ENCODE data around the gene FAM9C.
"Not testable (repeated sequence)": the region's sequence is repeated elsewhere in the genome, so short reads cannot be mapped to it uniquely, and the experiment has no call there.

Gene FAM9C
- 0.09 to 0.26 reads per million in 2 donors for total RNA-seq

DNA sequence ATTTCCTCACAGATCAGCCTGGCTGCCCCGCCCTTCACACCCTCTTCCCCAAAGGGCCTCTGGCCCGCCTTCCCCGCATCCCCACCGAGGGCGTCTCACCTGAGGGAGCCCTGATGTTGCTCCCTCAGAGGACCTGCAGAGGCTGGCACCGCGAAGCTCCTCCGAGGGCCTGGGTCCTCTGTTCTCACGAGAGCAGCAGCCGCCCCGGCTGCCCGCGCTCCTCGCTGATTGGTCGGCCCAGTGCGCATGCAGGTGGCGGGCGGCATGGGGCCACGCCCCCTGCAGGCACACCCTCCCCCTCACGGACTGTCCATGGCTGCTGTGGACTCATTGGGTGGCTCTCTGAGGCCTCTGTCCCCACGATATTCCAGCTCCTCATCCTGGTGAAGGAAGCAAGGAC lies at the start of gene FAM9C:
FAM9C (minus strand) TSS at position 180 of the 400 bp plus-strand sequence. CDS start 831 bp downstream, outside the sequence.
- no peak for DNase-seq

DNA sequence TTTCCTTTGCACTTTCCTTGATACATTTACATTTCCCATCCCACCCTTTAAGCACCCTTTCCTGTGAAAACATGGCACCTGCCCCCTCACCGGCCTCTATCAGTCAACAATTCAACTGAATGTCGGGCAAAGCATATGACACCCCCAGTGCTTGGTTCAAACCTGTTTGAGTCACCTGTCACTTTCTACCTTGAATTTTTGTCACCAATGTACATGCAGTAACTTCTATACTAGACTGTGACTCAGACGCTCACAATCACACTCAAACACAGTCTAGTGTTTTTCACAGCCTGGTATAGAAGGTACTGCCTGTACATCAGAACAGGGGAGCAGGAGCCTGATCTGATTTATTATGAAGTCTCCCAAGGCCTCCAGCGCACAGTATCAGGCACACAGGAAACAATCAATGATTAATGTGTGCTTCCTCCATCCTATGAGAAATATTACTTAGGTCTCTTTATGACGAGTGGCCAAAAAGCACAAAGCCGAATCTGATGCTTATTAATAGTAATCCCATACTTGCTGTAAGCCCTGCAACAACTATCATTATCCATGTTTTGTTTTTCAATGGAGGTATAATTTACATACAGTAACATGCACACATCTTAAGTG lies 49.2 kb upstream of the FAM9C start:
- DNase-seq = no peak

DNA sequence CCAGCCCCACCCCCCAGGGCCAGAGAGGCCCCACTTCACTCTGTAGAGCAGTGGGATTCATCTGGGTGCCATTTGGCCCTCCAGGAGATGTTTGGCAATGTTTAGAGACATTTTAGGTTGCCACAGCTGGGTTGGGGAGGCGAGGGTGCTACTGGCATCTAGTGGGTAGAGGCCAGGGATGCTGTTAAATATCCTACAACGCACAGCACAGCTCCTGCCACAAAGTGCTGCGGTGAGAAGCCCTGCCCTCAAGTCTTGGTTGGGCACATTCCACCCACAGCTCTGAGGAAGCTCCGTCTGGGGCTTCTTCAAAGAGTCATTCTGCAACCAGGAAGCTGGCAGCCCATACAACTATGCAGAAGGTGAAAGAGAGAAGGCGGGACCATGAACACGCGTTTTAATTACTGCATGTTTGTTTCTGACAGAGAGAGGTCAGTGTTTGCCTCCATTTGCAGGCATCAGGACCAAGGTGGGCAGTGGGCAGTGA lies 48.1 kb upstream of the FAM9C start:
- DNase-seq = peak; percentile 10

DNA sequence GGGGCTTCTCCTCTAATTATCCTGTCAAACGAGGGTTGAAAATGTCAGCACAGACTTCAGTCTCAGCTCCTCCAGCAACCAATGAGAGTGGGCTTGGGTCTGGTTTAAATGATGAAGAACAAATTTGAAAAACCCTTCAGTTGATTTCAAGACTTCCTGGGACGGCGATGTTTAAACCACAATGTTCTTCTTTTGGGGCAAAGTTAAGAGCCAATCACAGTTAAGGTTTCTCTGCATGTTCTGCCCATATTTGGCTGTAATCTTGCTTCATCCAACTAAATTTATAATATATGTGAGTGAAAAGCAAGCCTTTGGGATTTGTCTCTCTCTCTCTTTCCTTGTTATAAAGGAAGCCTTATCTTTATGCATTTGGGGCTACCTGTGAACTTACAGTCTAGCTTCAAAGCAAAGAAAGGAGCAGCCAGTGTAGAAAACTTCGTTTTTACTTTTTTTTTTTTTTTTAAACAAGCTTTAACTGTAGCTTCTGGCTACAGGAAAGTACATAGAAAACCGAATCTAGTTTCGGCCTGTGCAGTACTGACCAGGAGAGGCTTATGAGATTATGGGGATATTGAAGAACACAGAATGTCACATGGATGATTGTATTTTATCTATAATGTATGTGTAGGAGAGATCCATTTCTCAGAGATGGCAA lies 46.8 kb upstream of the FAM9C start:
- no peak for DNase-seq

DNA sequence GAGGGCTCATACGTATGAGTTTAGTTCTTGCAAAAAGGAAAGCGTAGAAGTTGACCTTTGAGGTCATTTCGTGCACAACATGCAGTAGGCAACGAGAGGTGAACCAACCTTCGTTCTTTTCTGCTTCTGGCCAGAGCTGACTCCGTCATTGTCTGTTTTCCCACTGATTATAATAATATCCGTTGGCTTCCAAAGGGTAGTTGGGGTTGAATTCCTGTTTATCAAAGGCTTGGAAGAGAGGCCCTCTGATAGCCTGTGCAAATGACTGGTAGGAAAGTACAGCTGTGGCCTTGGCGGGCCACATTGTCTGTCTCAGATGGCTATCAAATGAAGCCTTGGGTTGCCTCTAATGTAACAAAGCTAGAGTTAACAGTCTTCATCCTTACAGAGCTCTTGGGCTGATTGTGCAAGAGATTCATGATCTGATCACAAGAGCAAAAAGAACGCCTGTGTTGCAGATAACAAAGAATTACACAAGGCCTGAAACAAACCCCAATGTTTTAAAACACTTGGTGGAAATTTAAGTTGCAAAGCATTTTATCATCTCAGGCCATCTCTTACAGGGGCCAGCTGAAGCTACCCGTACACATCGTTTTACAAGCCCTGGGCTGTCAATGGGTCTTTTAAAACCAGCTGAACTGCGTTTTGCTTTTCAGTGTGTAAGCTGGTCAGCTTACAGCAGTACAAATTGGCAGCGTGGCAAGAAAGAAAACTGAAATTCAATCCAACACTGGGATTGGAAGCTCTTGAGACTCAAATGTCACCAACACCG lies 46.1 kb upstream of the FAM9C start:
- no peak for DNase-seq

DNA sequence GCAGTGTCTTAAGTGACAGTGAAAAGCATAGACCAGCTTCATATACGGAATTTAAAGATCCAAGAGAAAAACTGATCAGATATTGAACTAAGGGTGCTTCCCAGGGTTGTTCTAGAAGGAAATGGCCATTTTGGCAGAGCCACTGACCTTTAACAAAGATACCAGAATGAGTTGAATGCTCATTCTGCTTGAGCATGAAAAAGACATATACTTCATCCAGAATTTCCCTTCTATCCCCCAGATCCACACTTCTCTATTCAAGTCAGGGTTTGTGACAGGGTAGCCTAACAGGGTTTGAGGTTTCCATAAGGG lies 45.6 kb upstream of the FAM9C start:
- no peak for DNase-seq

DNA sequence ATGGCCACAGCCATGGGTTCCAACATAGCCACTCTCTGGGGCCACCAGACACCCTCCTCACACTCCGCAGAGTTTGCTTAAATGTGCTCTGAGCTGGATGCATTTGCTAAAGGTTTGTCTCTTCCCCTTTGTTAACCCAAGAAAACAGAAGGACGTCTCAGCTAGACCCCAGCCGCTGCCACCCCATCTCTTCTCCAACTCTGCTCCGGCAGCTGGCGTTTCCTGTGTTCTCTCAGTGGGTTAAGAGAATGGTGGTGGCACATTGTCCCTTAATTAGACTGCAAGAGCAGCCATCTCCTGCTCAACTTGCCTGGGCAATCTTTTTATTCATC lies 43.7 kb upstream of the FAM9C start:
- DNase-seq = no peak

DNA sequence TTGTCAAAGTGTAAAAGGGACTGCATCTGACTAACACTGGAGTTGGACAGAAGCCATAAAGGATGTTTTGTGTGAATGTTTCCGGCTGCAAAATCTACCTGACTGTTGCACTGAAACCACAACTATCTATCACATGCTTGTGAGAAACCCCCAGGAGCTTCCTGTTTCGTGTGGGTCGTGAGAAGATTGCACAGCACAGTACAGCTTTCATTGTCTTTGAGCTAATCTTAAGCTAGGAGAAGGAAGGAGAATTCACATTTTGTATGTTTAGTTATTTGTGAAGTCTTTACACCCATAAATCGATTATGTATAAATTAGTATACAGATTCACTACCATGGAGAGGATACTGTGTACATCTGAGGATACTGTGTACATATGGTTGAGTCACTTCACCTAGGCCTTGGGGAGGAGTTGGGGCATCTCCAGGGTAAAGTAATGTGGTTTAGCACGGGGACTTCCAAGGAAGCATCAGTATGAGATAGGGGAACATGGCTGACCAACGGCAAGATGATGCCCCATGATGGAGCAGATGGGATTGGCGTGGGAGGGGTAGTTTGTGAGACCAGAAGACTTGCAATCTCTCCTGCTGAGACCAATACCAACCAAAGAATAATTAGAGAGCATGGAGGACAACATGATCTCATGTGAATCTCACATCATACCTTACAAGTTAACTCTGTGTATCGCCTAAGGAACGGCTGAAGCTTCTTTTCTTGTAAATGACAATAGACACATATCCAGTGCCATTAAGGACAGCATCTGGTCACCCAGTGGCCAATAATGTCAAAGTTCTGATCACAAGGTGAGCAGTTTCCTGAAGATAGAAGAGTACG lies 43.1 kb upstream of the FAM9C start:
- DNase-seq = no peak

DNA sequence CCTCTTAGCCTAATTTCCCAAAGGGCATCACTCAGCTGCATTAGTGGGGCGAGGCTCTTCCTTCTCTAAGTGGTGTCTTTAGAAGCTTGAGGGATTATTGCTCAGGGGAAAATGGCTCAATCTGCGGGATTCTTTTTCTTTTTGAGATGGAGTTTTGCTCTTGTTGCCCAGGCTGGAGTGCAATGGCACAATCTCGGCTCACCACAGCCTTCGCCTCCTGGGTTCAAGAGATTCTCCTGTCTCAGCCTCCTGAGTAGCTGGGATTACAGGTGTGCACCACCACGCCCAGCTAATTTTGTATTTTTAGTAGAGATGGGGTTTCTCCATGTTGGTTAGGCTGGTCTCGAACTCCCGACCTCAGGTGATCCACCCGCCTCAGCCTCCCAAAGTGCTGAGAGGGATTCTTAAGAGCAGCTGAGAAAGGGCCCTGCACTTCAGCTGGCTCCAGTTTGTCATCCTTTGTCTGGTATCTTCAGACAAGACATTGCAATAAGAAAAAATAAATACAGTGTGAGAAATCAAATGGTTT lies 42.4 kb upstream of the FAM9C start:
- DNase-seq = not testable (repeated sequence)

DNA sequence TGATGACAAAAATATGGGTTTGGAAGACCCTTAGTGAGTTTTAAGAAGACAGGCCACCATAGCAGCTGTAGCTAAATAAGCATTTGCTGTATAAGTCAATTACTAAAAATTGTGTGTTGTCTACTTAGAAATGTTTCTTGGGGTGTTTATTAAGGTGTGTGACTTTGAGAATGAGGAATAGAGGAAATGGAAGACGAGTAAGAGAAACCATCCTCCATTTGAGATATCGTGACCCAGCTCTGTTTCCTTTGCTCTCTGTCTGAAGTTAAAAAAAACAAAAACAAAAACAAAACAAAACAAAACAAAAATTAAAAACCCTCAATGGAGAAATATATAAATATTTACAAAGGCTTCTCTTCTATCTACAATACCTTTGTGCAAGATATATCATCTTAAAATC lies 41.7 kb upstream of the FAM9C start:
- no peak for DNase-seq

DNA sequence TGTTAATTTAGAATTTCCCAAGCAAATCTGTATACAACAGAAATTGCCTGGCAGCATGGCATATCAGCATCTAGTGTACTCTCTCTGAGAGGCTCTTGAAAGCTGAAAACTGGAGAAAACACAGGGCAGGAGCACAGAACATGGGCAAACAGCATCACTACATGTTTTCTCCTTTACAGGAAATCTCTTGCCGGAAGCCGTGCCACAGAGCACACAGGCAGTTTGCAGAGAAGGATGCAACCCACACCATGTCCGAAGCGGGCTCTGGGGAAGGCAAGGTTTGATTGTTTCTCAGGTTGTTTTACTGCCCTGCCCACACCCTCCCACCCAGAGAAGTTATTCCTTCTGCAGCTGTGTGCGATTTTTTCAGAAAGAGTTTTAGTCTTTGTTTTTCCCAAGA lies 41.1 kb upstream of the FAM9C start:
- DNase-seq = no peak

DNA sequence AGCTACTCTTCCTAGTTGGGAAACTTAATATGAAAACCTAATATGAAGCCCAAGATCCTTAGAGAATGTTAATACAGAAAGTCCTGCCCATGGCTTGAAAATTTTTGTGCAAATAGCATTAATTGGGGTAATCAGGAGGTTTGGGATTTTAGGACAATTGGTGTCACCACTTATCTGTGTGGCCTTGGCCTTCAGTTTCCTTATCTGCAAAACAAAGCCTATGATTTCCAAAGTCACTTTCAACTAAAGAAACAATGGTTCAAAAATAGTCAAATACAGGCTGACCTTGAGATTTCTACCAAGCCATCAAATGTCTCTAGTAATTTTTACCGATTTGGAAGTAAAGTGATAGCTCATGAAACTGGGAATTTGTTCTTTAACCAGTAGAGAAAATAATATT lies 40.2 kb upstream of the FAM9C start:
- DNase-seq = no peak

DNA sequence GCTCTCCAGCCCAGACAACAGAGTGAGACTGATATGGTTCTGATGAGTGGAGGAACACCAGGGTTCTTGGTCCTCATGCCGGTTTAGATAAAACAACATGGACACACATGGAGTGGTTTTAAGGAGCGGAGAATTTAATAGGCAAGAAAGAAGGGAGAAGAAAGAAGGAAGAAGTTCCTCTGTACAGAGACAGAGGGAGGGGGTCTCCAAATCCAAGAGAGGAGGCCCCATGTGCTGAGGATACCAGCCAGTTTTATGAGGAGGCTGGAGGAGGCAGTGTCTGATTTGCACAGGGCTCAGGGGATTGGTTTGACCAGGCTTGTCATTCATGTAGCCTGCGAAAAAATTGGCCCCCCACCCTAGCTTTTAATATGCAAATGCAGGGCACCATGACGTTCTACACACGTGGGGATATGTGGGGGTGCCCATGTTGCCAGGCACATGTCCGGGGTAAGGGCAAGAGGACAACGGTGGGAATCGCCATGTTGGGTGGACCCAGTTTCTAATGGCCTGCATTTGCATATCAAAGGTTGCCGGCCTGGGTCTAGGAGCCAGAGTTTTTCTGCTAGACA lies 39.4 kb upstream of the FAM9C start:
- DNase-seq = not testable (repeated sequence)

DNA sequence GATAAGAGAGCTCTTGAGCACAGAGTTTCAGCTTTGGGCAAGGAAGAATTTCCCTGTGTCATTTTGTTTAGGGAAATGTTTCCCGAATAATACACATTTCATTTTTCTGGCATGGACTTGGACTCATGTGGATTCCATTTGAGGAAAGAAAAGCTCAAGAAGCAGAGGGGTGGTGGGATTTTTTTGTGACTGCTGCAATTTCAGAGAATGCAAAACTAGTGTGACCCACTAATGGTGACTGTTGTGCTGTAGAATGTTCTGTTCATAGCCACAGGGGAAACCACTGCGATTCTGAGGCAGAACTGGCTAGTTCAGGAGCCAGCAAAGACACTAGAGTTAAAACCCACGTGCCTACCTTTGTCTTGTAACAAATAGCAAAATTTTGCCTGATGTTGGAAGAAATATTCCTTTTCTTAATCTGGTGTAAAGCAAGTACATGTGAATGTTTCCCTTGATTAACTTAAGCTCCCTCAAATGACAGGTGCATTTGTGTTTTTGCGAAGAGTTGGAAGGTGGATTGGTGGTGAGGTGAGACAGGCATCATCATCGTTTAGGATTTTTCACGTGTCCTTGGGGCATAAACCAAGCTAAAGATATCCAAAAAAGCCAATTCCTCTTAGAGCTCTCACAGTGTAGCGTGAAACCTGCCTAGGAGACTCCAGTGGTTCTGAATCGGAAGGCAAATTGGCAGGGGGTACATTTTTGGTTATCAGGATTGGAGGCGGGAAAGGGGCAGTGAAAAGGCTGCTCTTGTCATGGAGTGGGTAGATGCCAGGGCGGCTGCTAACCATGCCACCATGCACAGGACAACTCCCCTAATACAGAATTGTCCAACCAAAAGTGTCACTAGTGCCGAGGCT lies 38.0 kb upstream of the FAM9C start:
- no peak for DNase-seq

DNA sequence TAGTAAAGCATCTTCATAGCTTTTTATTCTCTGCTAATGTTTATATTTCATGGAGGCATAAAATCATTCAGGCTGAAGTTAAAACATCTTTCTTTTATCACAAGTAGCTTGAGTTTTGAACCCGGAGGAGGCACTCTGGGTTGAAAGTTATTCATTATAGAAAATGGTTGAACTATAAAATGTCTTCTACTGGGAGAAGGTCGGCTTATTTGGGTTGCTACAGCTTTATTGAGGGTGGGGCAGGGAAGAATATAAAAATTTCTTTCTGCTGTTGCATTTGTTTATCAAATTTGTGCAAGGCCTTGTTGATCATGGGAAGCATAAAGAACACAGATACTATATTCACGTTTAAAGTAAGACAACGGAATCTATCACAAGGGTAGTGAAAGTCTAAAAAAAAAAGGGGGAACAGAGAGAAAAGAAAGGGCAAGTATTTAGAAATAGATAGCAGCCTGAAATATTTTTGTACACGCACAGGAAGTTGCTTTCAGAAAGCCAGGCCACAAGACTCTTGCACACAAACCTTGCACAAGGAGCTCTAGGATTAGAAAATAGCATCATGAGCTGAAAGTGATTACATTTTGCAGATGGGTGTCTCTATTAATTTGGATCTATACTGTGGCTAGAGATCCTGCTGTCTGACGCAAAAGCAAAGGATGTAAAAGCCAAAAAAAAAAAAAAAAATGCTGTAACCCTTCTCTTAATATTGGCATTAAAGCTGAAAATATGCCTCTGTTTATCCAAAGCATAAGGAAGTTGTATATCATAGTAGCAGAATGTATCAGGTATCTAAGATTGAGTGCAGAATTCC lies 37.2 kb upstream of the FAM9C start:
- DNase-seq = no peak

DNA sequence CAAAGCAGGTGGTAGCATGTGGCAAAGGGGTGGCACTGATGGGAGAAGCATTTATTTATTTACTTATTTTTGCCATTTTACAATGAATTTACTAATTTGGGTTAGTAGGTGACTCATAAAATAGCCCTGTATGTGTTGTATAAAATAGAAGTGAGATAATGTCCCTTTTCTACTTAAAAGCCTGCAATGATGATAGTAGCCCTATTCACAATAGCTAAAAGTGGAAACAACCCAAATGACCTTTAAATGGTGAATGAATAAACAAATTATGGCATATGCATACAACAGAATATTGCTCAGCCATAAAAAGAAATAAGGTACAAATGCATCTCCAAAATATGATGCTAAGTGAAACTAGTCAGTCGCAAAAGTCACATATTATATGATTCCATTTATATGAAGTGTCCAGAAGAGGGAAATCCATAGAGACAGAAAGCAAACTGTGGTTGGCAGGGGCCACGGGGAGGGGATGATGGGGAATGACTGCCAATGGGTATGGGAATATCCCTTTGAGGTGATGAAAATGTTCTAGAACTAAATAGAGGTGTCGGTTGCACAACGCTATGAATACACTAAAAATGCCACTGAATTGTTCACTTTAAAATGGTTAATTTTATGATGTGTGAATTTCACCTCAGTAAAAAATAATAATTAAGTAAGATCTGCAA lies 35.8 kb upstream of the FAM9C start:
- no peak for DNase-seq

DNA sequence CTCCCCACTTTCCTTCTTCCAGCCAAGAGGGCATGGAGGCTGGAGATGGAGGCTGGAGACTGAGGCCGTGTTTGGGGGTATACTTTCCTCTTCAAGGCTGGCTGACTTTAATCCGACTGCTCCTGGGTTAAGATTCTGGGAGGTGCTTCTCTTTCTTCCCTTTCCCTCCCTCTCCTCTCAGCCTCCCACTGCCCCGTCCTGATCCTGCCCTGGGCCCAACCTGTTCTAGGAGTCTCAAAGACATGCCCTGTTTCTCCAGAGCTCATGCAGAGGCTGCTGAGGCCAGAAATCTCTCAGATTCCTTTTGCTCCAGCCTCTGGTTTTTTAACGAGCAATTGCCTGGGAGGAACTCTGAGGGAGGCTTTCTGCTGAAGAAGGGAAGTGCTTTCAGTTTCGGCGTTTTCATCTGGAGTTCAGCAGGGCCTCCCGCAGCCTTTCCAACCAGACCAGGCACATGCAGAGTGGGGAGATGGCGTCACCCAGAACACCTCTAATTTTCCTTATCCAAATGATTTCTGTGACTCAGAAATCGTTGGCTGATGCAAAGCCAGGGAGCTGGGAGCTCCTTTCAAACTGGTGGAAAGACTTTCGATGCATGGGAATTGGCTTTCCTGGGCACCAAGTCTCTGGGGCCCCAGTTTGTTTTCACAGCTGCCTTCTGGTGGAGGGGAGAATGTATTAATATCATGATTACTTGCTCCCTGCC lies 34.5 kb upstream of the FAM9C start:
- no peak for DNase-seq

DNA sequence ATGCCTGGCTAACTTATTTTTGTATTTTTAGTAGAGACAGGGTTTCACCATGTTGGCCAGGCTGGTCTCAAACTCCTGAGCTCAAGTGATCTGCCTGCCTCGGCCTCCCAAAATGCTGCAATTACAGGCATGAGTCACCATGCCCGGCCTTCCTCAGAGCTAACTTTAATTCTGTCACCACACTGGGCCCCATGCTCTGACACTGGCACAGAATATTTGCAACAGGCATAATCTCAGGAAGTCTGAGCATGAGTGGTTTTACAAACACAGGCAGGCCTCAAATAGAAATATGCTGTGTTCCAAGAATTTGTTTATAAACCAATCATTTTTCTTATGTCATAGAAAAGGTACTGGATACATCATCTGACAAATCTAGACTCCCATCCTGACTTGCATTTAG lies 32.7 kb upstream of the FAM9C start:
- no peak for DNase-seq

DNA sequence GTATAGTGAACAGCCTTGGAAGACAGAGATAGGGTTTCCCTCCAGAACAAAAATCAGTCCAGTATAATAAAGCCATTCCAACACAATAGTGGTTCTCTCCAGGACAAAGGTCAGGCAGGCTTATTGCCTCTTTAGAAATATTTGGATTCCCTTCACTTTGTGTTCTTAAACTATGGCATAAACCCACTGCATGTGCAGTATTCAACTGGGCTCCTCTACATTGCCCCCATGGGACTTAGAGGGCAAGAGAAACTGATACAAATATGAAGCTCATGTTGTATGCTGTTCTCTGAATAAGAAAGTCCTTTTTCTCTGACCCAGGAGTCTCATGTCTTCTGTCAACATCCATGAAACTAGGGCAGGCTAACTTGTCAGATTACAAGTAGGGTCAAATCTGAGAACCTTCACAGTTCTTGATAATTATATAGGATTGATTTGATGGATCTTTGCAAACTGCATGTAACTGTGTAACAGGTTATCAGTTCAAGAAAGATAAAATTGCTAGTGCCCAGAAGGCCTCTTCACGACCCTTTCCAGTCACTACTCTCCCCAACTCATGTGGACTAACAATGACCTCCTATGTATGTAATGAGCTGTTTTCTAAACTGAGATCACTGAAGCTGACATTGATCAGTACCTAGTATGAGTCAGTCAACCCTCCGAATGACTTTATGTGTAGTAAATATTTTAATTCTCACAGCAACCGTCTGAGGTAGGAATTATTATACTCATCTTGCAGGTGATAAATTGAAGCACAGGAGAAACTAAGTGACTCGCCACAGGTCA lies 31.9 kb upstream of the FAM9C start:
- no peak for DNase-seq
